ENCODE results near the gene C2CD2.

Gene C2CD2

DNA sequence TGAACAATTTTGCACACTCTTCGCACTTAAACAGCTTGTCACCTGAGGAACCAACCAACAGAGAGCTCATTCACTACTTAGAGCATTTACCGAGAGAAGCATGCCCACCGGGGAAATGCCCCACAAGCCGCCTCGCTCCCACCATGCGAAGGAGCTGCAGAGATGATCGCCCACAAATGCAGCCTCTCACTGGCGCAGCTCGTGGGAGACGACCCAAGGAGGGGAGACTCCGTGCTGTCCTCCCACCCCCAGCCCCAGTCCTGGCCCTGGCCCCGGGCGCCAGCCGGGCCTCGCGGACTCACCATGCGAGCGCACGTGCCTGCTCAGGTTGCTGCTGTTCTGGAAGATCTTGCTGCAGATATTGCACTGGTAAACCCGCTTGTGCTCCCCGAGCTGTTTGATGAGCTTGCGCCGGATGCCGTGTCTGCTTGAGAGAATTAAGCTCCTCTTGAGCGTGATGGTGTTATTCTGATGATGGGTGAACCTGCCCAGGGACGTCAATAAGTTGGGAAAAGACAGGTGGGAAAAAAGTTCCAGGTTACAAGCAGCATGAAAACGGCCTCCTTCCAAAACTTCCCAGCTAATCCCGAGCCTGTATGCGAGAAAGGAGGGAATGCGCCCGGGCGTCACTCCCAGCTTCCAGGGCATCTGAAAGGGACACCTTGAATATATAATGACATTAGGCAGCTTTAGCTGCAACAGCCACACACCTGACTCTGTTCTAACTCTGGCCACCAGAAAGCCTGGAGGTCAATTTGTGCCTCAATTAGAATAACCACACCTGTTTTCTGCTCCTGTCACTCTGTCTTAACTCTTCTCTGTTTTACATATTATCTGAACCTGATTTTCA is 117.4 kb downstream of the C2CD2 start:
- DNase-seq: no peak

DNA sequence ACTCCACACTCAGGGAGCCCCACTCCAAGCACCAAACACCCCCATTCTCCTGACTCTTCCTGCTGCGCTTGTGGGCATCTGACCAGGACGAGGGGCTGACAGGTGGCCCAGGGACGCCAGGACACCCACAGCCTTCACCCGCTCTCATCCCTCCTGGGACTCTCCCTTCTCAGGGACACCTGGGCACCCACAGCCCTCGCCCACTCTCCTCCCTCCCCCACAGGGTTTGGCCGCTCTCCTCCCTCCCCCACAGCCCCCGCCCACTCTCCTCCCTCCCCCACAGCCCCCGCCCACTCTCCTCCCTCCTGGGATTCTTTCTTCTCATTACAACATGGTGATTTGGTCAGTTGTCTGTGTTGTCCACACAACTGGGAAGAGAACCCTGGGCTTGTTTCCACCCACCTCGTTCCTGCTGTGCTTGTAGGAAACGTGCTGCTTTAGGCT is 118.1 kb downstream of the C2CD2 start:
- DNase-seq: no peak

All from CD4-positive, alpha-beta T cell treated with Interleukin-10 for 1 hour (primary cell).